Measurements from ENCODE around the gene ACBD5.
"Not testable (repeated sequence)": the region's sequence is repeated elsewhere in the genome, so short reads cannot be mapped to it uniquely, and the experiment has no call there.

The ACBD5 gene

DNA sequence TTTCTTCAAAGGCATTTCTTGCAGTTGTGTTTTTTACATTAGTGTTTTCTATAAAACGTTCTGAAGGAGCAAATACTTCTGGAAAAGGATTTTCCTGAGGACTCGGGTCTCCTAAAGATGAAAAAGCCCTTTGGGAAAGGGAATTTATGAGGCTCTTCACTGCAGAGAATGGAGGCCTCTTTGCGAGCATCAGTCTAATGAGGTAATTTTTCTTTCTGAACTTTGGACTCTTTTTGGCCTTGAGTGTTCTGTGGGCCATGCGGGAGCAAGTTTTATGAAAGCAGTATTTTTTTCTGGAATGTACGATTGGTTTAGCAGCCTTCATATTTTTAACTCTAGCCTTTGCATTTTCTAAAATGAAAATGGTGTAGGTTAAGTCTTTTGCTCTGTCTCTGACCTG, 6.4 kb upstream of the ACBD5 start:
- Mint-ChIP-seq H3K36me3 (peaks cover 12% of the 10 kb centered on the region), H3K27ac (no peak overlapping the region), H3K4me1 (peaks cover 12% of the 10 kb centered on the region), H3K4me3 (no peak overlapping the region), H3K27me3 (no peaks in the 10 kb centered on the region), H3K9me3 (no peaks in the 10 kb centered on the region)
- ATAC-seq (ENCODE audit: low read depth) (no peak), DNase-seq (ENCODE audit: low spot score in 2 of 2) (no peak)

- Mint-ChIP-seq H3K27ac (no peak overlapping the region), H3K4me3 (peak overlapping the region; percentile 5), H3K27me3 (no peaks in the 10 kb centered on the region), H3K4me1 (peaks cover 19% of the 10 kb centered on the region), H3K9me3 (no peaks in the 10 kb centered on the region), H3K36me3 (peaks cover 12% of the 10 kb centered on the region)
- DNase-seq (ENCODE audit: low spot score in 2 of 2): no peak
- no peak for ATAC-seq (ENCODE audit: low read depth)
Measured at GRCh38 chr10:27245836-27246235, 5.2 kb upstream of the ACBD5 start.

DNA sequence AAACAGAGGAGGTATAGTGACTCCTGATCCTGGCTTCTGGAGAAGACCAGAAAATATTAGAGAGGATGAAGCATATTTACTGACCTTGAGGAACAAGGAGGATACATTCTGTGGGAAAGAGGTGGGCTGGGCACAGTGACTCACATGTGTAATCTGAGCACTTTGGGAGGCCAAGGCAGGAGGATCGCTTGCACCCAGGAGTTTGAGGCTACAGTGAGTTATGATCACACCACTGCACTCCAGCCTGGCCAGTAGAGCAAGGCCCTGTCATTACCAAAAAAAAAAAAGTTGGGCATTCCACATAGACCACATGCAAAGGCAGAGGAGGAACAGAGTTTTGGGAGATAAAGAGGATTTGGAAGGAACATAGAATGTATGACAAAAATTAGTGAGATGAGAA, 4.4 kb upstream of the ACBD5 start:
- ATAC-seq (ENCODE audit: low read depth) (no peak), DNase-seq (ENCODE audit: low spot score in 2 of 2) (no peak)
- H3K9me3 Mint-ChIP-seq: no peaks in the 10 kb centered on the region
- H3K4me3 Mint-ChIP-seq: no peak overlapping the region
- H3K4me1 Mint-ChIP-seq: peaks cover 20% of the 10 kb centered on the region
- no peaks in the 10 kb centered on the region for H3K27me3 Mint-ChIP-seq
- peaks cover 12% of the 10 kb centered on the region for H3K36me3 Mint-ChIP-seq
- no peak overlapping the region for H3K27ac Mint-ChIP-seq

DNA sequence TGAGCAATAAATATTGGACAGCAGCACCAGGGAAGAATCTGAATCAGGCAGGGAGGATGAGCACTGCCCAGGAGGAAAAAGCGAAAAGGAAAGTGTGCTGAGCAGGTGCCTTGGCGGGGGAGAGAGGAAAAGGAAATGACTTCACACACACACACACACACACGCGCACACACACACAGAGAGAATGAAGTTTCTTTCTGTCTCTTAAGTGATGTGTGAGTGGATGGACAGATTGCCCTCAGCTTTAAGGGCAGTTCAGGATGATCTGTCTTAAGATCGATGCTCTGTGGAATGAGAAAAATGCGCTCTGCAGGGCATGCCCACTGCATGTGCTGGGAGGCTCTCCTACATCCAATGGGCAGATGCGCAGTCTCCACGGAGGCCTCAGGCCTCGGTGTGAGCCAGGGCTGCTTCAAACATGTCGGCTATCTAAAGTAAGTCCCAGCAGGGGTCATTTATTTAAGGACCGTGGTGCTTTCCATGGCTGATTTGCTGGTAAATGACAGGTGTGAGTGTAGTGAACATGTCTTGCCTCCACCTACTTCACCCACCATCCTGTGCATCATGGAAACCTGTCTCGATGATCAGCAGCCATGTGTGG, 2.5 kb upstream of the ACBD5 start:
- peaks cover 22% of the 10 kb centered on the region for H3K4me1 Mint-ChIP-seq
- H3K27me3 Mint-ChIP-seq: no peaks in the 10 kb centered on the region
- ATAC-seq (ENCODE audit: low read depth): peak; percentile 47
- H3K36me3 Mint-ChIP-seq: peaks cover 6% of the 10 kb centered on the region
- no peaks in the 10 kb centered on the region for H3K9me3 Mint-ChIP-seq
- H3K4me3 Mint-ChIP-seq: peak overlapping the region; percentile 90
- H3K27ac Mint-ChIP-seq: peak overlapping the region; percentile 96
- peak; percentile 51 to 63 for DNase-seq (ENCODE audit: low spot score in 2 of 2)

GRCh38 chr10:27242473-27242950, 1.9 kb upstream of the ACBD5 start:
- peak overlapping the region; percentile 96 for H3K27ac Mint-ChIP-seq
- DNase-seq (ENCODE audit: low spot score in 2 of 2) (no peak), ATAC-seq (ENCODE audit: low read depth) (peak; percentile 0)
- no peaks in the 10 kb centered on the region for H3K9me3 Mint-ChIP-seq
- no peaks in the 10 kb centered on the region for H3K27me3 Mint-ChIP-seq
- peaks cover 6% of the 10 kb centered on the region for H3K36me3 Mint-ChIP-seq
- peak overlapping the region; percentile 90 for H3K4me3 Mint-ChIP-seq
- peaks cover 22% of the 10 kb centered on the region for H3K4me1 Mint-ChIP-seq

DNA sequence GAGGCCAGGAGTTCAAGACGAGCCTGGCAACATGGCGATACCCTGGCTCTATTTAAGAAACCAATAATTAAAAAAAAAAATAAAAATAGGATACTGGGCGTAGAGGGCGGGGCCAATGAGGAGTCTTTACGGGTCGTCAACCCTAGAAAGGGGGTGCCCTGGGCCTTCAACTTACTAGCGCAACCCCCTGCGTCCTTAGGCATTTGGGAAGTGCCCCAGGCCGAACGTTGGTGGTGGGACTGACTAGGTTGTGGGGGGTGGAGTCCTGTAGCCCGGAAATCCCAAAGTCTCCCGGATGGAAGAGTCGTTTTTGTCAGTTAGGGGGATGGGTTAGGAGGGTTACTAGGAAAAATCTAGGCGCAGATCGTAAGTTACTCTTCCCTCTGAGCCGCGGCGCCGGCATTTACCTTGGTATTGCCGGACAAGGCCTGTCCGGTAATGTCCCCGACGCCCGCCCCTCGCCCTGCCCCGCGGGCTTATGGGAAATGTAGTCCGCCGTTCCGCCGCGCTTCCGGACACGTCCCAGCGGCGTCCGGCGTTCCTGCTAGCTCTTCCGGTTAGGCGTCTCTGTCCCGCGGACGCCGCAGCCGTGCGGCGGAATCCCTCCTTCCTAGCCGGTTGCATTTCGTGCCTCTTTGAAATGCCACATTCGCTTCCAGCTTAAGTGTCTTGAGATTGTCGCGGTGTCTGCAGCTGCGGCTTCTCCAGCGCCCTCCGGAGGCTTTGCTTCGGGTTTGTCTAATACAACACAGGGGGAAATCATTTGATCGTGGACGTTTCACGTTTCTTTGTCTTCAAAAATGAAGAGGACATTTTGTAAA, 1.3 kb upstream of the ACBD5 start:
- H3K4me1 Mint-ChIP-seq: peaks cover 22% of the 10 kb centered on the region
- peak overlapping the region; percentile 90 for H3K4me3 Mint-ChIP-seq
- DNase-seq (ENCODE audit: low spot score in 2 of 2) (peak; percentile 78 to 86), ATAC-seq (ENCODE audit: low read depth) (peak; percentile 62)
- H3K36me3 Mint-ChIP-seq: peaks cover 6% of the 10 kb centered on the region
- peak overlapping the region; percentile 96 for H3K27ac Mint-ChIP-seq
- H3K27me3 Mint-ChIP-seq: no peaks in the 10 kb centered on the region
- H3K9me3 Mint-ChIP-seq: no peaks in the 10 kb centered on the region

GRCh38 chr10:27241010-27241651, 534 bp upstream of the ACBD5 start:
- ATAC-seq (ENCODE audit: low read depth) (peak; percentile 51), DNase-seq (ENCODE audit: low spot score in 2 of 2) (peak; percentile 52 to 68)
- H3K27me3 Mint-ChIP-seq: no peaks in the 10 kb centered on the region
- peaks cover 22% of the 10 kb centered on the region for H3K4me1 Mint-ChIP-seq
- H3K4me3 Mint-ChIP-seq: peak overlapping the region; percentile 90
- no peaks in the 10 kb centered on the region for H3K9me3 Mint-ChIP-seq
- H3K27ac Mint-ChIP-seq: peak overlapping the region; percentile 96
- peaks cover 3% of the 10 kb centered on the region for H3K36me3 Mint-ChIP-seq

DNA sequence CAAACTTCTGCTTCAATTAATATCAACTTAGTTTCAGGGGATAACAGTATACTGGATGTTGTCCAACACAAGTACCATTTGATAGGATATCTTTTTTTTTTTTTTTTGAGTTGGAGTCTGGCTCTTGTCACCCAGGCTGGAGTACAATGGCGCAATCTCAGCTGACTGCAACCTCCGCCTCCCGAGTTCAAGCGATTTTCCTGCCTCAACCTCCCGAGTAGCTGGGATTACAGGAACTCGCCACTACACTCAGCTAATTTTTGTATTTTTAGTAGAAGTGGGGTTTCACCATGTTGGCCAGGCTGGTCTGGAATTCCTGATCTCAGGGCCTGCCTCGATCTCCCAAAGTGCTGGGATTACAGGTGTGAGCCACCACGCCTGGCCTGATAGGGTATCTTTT, 3.1 kb downstream of the ACBD5 start:
- H3K4me3 Mint-ChIP-seq; H3K27ac Mint-ChIP-seq; ATAC-seq (ENCODE audit: low read depth); DNase-seq (ENCODE audit: low spot score in 2 of 2); H3K36me3 Mint-ChIP-seq; H3K9me3 Mint-ChIP-seq; H3K27me3 Mint-ChIP-seq: not testable (repeated sequence)
- peaks cover 13% of the 10 kb centered on the region for H3K4me1 Mint-ChIP-seq

- H3K36me3 Mint-ChIP-seq; DNase-seq (ENCODE audit: low spot score in 2 of 2); H3K9me3 Mint-ChIP-seq; H3K27me3 Mint-ChIP-seq; H3K27ac Mint-ChIP-seq; ATAC-seq (ENCODE audit: low read depth); H3K4me3 Mint-ChIP-seq: not testable (repeated sequence)
- peaks cover 13% of the 10 kb centered on the region for H3K4me1 Mint-ChIP-seq
Measured at GRCh38 chr10:27236589-27237128, 3.9 kb downstream of the ACBD5 start.

DNA sequence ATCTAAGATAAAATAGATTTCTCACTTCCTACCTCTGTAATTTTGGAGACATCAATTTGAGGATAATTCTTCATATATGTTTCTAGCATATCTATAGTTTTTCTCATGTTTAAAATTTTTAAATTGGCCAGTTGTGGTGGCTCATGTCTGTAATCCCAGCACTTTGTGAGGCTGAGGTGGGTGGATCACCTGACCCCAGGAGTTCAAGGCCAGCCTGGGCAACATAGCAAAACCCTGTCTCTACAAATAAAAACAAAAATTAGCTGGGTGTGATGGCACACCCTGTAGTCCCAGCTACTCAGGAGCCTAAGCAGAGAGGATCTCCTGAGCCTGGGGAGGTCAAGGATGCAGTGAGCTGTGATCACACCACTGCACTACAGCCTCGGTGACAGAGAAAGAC, 4.9 kb downstream of the ACBD5 start:
- no peaks in the 10 kb centered on the region for H3K27me3 Mint-ChIP-seq
- no peak overlapping the region for H3K27ac Mint-ChIP-seq
- no peak overlapping the region for H3K4me3 Mint-ChIP-seq
- peaks cover 6% of the 10 kb centered on the region for H3K4me1 Mint-ChIP-seq
- DNase-seq (ENCODE audit: low spot score in 2 of 2): no peak
- H3K36me3 Mint-ChIP-seq: no peaks in the 10 kb centered on the region
- ATAC-seq (ENCODE audit: low read depth): no peak
- H3K9me3 Mint-ChIP-seq: no peaks in the 10 kb centered on the region

GRCh38 chr10:27230022-27230421, 10.6 kb downstream of the ACBD5 start:
- ATAC-seq (ENCODE audit: low read depth): no peak
- no peak overlapping the region for H3K27ac Mint-ChIP-seq
- no peaks in the 10 kb centered on the region for H3K9me3 Mint-ChIP-seq
- no peak overlapping the region for H3K4me3 Mint-ChIP-seq
- no peak for DNase-seq (ENCODE audit: low spot score in 2 of 2)
- no peaks in the 10 kb centered on the region for H3K27me3 Mint-ChIP-seq
- H3K4me1 Mint-ChIP-seq: peaks cover 6% of the 10 kb centered on the region
- peaks cover 5% of the 10 kb centered on the region for H3K36me3 Mint-ChIP-seq

- no peaks in the 10 kb centered on the region for H3K27me3 Mint-ChIP-seq
- DNase-seq (ENCODE audit: low spot score in 2 of 2) (no peak), ATAC-seq (ENCODE audit: low read depth) (no peak)
- peaks cover 6% of the 10 kb centered on the region for H3K36me3 Mint-ChIP-seq
- no peaks in the 10 kb centered on the region for H3K9me3 Mint-ChIP-seq
- H3K4me1 Mint-ChIP-seq: peaks cover 6% of the 10 kb centered on the region
- H3K27ac Mint-ChIP-seq: peak overlapping the region; percentile 41
- no peak overlapping the region for H3K4me3 Mint-ChIP-seq
Measured at GRCh38 chr10:27225642-27226257, 14.8 kb downstream of the ACBD5 start.

DNA sequence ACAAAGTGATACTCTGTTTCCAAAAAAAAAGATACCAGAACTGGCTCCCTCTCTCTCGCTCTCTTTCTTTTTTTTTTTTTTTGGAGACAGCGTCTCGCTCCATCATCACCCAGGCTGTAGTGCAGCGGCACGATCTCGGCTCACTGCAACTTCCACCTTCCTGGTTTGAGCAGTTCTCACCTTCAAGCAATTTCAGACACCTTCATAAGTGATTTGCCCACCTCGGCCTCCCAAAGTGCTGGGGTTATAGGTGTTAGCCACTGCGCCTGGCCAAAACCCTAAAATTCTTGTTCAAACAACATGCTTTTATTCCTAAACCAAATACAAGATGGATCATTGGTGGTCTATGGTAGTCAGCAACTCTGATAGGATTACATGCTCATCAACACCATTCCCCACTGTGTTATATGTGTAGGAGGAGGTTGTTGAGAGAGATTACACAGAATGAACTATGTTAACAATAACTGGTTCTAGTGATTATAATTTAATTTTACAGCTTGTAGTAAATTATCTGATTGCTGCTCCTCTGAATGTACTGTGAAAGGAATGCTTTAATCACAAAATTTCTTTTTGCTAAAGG, 15.5 kb downstream of the ACBD5 start:
- DNase-seq (ENCODE audit: low spot score in 2 of 2): no peak

More for the DNA sequence above, 15.5 kb downstream of the ACBD5 start:
- no peak overlapping the region for H3K4me3 Mint-ChIP-seq
- no peak for ATAC-seq (ENCODE audit: low read depth)
- H3K27me3 Mint-ChIP-seq: no peaks in the 10 kb centered on the region
- no peaks in the 10 kb centered on the region for H3K9me3 Mint-ChIP-seq
- peaks cover 6% of the 10 kb centered on the region for H3K36me3 Mint-ChIP-seq
- H3K27ac Mint-ChIP-seq: no peak overlapping the region
- H3K4me1 Mint-ChIP-seq: peaks cover 6% of the 10 kb centered on the region
